NCI-H1436 treated with DMSO at 0.1 percent for 48 hours (cell line): ENCODE data around the gene SETD1A.
"Not testable (repeated sequence)": the region's sequence is repeated elsewhere in the genome, so short reads cannot be mapped to it uniquely, and the experiment has no call there.

ENCODE experiments used
- DNase-seq: peaks from one replicate; lab custom pipeline; 2025; lab: John Stamatoyannopoulos, UW

The SETD1A gene

DNA sequence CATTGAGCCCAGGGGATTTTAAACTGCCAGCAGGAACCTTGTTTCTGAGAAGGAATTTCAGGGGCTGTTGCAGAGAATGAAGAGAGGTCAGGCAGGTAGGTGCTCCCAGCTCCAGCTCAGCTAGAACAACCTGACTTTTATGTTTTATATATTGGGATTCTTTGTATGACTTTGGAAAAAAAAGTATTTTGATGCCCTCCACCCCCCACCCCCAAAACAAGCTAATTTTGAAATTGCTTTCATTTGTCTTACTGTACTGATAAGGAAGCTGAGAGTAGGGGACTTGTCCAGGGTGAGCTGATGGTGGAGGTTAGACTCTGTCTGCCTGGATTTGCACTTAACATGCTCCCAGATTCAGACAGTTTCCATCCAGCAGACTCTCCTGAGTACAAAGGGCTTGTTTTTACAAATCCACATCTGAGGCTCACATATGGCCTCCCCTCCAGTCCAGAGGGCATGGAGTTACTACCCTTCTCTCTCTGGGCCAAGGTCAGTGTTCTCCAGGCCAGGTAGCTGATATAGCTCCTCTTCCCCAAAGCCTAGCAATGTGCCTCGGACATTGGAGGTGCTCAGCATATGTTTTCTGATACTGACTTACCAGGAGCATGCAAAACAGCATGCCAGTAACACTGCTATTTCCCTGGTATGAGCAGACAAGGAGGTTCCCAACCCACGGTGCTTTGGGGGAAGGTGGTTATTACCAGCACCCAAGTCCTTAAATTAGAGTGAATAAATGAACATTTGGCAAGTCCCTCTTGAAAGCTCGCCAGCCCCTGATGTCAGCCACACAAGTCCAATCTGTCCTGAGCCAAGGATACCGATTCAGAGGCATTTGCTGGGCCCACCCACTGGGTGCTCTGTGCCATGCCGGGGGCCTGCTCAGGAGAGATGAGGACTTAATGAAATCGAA lies 41.6 kb downstream of the SETD1A start:
- DNase-seq: no peak

DNA sequence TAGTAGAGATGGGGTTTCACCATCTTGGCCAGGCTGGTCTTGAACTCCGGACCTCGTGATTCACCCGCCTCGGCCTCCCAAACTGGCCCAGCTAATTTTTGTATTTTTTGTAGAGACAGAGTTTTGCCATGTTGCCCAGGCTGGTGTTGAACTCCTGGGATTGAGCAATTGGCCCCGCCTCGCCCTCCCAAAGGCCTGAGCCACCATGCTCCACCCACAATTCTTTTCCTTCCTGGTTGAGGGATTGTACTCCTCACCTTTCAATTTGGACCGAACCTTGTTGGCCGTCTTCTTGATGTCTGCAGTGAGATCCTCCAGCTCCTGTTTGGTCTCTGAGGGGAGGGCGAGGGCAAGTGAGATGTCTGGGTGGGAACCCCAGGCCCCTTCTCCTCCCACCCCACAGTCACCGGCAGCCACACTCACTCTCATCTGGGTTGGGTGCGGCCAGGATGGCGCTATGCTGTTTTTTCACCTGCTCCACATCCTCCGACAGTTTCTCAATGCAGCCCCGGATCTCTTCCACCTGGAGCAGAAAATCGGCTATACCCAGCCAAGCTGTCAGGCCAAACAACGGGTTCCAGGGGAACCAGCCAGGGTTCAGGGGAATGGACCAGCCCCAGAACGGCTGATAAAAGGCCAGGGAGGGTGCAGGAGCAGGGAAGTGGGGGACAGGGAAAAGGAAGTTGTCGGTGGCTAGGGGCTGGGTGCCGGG lies 43.3 kb downstream of the SETD1A start:
- no peak for DNase-seq

DNA sequence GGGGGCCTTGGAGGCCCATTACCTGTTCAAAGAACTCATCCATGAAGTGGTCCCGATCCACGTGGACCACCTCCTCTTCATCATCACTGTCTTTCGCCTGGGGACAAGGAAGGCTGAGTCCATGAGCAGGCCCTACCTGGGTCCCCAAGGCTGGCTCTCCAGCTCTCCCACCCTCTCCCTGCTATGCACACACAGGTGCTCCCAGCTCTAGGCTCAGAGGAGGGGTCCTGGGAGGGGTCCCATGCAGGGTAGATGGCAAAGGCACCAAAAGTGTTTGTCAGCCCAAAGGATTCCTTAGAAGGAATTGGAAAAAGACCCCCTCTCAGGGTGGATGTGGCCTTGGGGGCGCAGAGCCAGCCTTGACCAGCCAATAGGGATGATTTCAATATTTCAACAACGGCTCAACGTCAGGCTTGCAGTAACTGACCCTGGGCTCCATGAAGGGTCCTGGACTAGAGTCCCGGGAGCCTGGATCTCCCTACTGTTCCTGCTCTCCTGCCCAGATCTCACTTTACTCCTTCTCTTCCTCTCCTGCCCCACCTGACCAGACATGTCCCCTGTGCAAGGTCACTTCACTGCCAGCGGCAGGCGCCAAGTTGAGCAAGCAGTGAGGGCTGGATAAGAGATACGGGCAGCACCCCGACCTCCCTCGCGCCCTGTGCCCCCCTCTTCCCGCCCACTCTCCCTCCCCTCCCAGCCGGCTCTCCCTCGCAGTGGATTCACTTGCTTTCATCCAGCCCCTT lies 44.1 kb downstream of the SETD1A start:
- DNase-seq: no peak

DNA sequence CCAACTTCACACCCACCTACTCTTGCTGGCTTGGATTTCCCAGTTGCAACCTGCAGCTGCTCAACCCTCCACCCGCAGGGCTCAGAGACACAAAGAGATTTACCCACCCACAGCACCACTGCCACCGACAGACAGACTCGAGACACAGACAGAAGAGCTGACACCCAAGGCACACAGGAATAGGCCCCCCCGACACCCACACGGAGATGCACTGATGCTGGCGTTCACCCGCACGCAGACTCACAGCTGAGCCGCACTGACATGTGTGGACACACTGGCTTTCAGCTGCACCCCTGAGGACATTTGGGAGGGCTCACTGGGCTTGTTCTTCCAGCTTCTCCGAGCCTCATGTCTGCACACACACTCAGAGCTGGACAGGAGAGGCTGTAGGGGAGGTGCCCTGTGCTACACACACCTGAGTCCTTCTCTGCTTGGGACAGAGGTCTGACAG lies 44.7 kb downstream of the SETD1A start:
- no peak for DNase-seq

DNA sequence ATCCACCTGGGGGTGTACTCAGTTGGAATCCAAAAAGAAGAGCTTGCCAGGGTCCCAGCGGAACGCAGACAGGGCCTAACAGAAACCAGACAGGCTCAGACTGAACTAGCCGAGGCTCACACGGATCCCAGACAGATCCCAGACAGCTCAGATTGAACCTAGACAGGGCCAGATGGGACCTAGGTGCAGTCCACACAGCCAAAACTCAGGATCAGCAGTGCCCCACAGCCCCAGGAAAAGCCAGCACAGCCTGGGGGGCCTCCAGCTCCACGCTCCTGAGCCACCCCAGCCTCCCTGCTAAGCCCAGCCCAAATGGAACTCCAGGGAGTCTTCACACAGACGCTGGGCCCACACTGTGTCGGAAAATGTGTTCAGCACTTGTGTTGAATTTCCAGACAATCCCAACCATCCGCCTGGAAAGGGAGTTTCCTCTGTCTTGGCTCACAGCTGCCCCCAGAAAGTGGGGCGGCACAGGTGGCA lies 45.3 kb downstream of the SETD1A start:
- DNase-seq: no peak

DNA sequence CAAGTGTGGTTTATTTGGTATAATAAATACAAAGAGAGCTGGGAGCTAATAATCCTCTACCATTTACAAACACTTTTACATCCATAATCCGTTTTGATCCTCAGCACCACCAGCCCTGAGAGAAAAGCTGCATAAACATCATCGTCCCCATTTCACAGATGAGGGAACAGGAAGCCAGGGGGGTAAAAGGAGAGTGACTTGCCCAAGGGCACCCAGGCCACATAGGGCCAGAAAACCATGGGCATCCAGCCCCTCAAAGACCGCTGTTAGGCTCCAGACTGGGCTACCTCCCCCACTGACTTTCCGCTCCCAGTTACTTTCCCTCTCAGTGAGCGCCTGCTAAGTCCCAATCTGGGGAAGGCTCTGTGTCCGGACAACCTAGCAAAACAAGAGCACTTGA lies 46.2 kb downstream of the SETD1A start:
- DNase-seq: no peak

DNA sequence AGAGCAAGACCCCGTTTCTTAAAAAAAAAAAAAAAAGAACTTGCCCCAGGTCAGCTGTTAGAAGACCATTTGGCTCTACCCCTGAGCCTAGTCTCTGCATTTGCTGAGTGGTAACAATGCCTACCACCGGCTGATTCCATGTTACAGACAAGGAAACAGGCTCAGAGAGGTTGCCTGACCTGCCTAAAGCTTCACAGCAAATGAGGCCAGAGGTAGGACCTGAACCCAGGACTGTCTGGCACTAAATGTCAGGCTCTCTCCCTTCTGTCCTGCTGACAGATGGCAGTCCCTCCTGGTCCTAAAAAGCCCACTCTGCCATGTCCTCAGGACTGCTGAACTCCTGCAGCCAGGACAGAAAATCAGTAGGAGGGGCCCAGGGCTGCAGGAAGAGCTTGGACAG lies 47.1 kb downstream of the SETD1A start:
- no peak for DNase-seq

DNA sequence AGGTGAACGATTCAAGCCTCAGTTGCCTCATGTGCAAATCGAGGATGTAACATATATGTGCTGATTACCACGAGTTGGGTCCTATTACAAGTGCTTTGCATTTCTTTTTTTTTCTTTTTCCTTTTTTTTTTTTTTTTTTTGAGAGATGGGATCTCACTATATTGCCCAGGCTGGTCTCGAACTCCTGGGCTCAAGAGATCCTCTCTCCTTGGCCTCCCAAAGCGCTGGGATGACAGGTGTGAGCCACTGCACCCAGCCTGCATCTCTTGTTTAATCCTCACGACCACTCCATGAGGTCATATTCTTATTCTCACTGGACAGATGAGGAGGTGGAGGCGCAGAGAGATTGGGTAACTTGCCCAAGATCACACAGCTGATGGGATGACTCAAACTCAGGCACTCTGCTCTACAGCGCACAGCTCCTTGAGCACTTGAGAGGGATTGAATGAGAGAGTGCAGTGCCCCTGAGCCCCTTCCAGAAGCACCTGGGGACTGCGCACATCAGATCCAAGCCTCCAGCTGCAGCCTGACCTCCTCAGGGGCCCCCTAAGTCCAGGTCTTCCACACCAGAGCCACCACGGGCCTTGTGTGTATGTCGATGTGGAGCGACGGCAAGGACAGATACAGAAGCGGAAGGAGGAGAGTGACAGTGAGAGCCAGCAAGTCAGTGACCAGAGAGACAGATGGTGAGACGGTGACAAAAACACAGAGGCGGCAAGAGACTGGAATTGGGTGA lies 48.0 kb downstream of the SETD1A start:
- DNase-seq: no peak

DNA sequence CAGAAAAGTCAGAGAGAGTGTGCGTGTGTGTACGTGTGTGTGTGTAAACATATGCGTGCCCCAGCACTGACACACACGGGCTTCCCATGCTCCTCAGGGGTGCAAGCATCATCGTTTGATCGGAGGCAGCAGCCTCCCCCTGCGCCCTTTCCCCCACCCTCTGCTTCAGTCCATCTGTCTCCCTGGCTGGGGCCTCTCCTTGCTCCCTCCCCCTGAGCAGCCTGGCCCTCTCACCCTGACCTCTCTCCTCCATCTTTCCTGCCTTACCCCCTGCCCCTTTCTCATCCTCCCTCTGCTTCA lies 48.5 kb downstream of the SETD1A start:
- no peak for DNase-seq

DNA sequence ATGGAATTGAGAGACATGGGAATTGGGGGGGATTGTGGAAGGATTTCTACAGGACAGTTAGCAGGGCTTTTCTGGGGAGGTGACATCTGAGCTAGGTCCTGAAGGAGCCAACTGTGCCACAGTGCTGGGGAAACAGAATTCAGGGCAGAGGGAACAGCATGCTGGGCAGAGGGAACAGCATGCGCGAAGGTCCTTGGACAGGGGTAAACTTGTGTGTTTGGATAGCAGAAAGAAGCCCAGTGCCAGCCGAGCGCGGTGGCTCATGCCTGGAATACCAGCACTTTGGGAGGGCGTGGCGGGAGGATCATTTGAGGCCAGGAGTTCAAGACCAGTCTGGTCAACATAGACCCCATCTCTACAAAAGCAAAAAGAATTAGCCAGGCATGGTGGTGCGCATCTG lies 49.0 kb downstream of the SETD1A start:
- DNase-seq: no peak

DNA sequence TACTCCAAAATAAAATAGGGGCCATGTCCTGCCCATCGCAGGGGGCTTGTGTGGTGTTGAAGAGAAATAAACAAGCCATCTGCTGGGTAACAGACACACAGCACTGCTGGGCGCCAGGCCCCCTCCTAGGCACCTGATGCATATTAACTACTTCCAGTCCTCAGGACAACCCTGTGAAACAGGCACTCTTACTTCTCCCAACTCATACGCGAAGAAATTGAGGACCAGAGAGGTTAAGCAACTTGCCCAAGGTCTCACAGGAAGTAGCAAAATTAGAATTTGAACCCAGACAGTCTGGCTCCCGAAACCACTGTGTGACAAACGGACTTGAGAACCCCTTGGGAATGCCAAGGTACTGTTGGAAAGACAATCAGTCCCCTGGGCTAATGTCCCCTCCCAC lies 50.1 kb downstream of the SETD1A start:
- no peak for DNase-seq

DNA sequence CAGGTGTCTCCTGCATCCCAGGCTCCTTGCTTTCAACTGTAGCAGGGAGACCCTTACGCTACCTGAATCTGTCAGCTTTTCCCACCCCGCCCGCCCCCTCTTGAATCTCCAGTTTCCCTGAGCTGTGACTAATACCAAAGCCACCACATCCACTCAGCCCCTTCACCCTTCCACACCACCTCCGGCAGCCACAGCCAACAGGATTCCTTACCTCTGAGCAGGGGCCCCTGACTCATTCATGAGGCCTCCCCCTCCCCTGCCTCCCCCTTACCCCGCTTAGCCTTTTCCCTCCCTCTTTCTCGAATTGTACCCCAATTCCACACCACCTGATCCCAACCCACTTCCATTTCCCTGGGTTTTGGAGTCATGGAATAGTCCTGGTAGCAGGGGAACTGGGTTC lies 50.6 kb downstream of the SETD1A start:
- no peak for DNase-seq

DNA sequence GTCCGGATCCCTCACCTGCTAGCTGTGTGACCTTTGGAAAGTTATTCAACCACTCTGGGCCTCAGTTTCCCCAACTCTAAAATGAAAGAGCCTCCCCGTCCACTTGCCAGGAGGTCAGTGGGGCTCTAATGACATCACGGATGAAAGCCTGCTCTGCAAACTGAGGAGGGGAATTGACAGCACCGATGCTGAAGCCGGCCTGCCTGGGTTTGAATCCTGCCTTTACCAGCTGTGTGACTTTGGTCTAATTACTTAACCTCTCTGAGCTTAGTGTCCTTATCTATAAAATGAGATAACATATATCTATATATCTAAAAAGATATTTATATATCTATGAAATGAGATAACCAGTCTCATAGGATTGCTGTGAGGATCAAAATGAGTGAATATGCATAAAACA lies 51.0 kb downstream of the SETD1A start:
- no peak for DNase-seq

DNA sequence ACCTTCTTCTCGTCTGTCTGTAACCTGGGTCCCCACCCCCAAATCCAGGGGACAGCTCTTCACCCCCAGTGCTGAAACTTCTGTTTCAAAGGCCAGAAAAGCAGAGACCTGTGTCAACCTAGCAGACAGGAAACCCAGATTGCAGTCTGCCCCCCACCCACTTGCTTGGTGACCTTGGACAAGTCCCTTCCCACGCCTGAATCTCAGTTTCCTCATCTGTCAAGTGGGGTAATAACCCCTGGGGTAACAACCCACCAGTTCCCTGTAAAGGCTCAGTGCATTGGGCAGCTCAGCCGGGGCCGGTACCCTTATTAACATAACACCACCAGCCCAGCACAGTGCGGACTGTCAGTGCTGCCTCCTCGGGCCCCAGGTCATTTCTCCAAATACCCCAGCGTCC lies 51.6 kb downstream of the SETD1A start:
- no peak for DNase-seq

DNA sequence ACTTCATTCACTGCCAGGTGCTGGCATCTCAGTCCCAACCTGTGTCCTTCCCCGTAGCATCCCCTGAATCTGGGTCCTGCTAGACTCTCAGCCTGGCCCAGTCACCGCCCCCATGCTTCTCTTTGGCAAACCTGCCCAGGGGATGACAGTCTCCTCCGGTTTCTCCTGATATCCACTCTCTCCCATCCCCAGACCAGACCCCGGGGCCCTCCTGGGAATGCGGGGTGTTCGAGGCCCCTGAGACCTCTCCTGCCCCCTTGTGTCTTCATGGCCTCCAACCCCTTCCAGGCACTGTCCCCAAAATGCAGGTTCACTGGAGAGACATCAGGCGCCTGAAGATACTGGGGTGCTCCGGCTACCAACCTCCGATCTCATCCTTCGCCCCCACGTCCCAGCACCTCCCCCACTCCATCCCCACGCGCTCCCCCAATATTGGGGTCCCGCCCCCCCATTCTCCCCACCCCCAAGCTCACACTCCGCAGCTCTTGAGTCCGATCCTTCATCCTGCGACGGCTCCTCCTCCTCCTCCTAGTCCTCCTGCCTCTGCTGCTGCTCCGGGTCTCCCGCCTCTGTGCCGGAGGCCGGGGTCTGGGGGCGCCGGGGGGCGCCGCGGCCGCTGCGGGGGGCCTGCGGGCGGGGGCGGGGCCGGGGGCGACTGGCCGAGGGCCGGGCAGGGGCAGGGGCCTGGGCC lies 52.5 kb downstream of the SETD1A start:
- no peak for DNase-seq

DNA sequence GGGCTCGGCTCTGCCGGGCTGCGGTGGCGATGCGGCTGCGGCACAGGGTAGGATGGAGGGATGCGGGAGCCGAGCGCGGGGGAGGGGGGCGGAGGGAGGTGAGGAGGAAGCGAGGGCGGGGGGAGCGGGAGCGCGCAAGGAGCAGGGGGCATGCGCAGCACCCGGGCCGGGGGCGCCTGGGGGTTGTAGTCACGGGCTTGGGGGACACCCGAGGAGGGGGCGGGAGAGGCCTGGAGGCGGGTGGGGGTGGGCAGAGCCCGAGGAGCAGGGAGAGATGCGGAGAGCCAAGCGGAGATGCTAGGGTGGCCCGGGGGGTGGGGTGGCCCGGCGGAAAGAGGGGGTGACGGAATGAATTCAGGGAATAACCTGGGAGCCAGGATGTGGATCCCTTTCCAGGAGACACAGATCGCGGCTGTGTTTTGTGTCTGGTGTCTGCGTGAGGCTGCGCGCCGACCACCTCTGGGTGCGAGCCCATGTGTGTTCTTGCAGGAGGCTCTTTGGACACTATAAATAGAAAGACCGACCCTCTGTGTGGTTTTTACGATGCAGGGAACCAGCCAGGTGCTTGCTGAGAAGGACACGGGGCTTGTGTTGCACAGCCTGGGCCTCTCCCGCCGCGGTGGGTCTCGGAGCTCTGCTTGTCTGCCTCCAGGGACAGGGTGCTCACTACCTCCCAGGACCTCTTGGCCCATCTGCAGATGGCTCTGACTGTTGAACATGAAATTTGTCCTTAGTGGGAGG lies 53.2 kb downstream of the SETD1A start, which contains the start of gene STX1B:
STX1B (minus strand) TSS at position 54 of the 741 bp plus-strand sequence. CDS start 242 bp downstream, outside the sequence.
- DNase-seq: no peak

DNA sequence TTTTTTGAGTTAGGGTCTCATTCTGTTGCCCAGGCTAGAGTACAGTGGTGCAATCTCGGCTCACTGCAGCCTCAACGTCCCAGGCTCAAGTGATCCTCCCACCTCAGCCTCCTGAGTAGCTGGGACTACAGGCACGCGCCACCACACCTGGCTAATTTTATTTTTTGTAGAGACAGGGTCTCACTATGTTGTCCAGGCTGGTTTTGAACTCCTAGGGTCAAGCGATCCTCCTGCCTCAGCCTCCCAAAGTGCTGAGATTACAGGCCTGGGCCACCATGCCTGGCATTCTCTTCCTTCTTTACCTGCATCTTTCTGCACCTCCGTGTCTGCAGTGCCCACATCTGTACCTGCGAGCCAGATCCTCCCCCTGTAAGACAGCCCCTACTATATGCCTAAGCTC lies 54.3 kb downstream of the SETD1A start:
- DNase-seq: not testable (repeated sequence)

DNA sequence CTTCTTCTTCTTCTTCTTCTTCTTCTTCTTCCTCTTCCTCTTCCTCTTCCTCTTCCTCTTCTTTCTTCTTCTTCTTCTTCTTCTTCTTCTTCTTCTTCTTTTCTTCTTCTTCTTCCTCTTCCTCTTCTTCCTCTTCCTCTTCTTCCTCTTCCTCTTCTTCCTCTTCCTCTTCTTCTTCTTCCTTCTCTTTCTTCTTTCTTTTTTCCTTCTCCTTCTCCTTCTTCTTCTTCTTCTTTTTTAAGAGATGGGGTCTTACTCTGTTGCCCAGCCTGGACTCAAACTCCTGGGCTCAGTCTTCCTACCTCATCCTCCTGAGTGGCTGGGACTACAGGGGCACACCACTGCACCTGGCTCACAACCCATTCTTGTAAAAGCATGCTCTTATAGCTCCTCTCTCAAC lies 55.7 kb downstream of the SETD1A start:
- not testable (repeated sequence) for DNase-seq

DNA sequence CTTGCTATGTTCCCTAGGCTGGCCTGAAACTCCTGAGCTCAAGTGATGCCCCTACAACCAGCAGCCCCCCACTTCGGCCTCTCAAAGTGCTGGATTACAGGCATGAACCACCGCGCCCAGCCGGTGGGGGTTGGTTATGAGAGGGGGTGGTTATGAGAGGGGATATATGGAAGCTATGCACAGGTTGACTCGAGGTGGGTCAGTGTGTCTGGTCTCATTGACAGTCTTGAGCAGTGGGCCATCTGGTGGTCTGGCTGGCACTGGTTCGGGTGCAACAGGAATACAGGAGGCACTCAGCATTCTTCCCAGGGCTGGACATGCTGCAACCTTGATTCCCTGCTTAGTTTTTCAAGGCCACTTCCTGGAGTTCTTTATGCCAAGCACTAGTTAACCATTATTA lies 58.5 kb downstream of the SETD1A start:
- DNase-seq: no peak

DNA sequence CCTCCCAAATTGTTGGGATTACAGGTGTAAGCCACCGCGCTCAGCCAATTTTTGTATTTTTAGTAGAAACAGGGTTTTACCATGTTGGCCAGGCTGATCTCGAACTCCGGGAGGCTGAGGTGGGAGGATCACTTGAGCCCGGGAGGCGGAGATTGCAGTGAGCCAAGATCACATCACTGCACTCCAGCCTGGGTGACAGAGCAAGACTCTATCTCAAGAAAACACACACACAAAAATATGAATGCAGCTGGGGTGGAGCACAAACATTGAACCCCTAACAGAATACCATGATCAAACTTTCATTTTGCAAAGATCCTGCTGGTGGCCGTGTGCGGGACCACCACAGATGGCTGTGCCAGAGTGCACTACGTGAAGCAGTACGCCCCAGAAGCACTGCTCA lies 60.2 kb downstream of the SETD1A start:
- DNase-seq: not testable (repeated sequence)

DNA sequence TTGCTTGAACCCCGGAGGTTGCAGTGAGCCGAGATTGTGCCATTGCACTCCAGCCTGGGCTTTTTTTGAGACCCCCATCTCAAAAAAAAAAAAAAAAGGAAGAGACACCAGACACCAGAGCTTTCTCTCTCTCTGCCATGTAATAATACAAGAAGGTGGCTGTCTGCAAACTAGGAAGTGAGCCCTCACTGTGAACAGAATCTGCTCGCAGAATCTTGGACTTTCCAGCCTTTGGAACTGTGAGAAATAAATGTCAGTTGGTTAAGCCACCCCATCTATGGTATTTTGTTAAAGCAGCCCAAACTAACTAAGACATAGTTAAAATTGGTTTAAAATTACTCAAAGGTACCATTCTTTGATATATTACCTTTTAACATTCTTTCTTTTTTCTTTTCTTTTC lies 63.0 kb downstream of the SETD1A start:
- no peak for DNase-seq
